ENCODE results near the gene XIRP2. TPM values are rescaled to one million over a fixed set of nuclear protein-coding genes. Genes with fewer than 3 reads are reported as not detected.

The XIRP2 gene
- total and polyA plus RNA-seq, 5 donors from 2014 or later, result 0.15 TPM; not detected in 4

- Mint-ChIP-seq H3K9me3 (peaks cover 0 to 5% (median 0%) of the 10 kb centered on the region in 7 donors), H3K4me3 (no peak overlapping the region), H3K27me3 (peaks cover 26% of the 10 kb centered on the region), H3K4me1 (peaks cover 5 to 18% (median 9%) of the 10 kb centered on the region in 4 donors), H3K27ac (no peak overlapping the region), H3K36me3 (no peaks in the 10 kb centered on the region)
- Histone ChIP-seq H3K4me1 (ENCODE audit: control insufficient read depth, insufficient read depth, low read length, poor library complexity, severe bottlenecking) (peaks cover 11% of the 10 kb centered on the region), H3K36me3 (ENCODE audit: control insufficient read depth, insufficient read depth, low read length) (no peaks in the 10 kb centered on the region), H3K27ac (ENCODE audit: insufficient read depth, low read length, poor library complexity, severe bottlenecking) (no peak overlapping the region), H3K4me3 (ENCODE audit: low read depth, low read length) (no peak overlapping the region), H3K27me3 (ENCODE audit: control insufficient read depth, insufficient read depth, low read length) (peaks cover 13% of the 10 kb centered on the region), H3K9me3 (ENCODE audit: control insufficient read depth in 2 of 2, low read length in 2 of 2) (no peaks in the 10 kb centered on the region)
- no peak for DNase-seq
- no peak for ATAC-seq (ENCODE audit: low read depth in 2 of 2)
Observed at GRCh38 chr2:167297292-167297691, 409.0 kb downstream of the XIRP2 start.

GRCh38 chr2:167298017-167298416 is 409.7 kb downstream of the XIRP2 start:
- no peaks in the 10 kb centered on the region for H3K36me3 ChIP-seq (ENCODE audit: control insufficient read depth, insufficient read depth, low read length)
- peaks cover 0 to 5% (median 0%) of the 10 kb centered on the region in 7 donors for H3K9me3 Mint-ChIP-seq
- H3K27ac Mint-ChIP-seq, result no peak overlapping the region
- no peaks in the 10 kb centered on the region for H3K36me3 Mint-ChIP-seq
- no peak overlapping the region for H3K27ac ChIP-seq (ENCODE audit: insufficient read depth, low read length, poor library complexity, severe bottlenecking)
- H3K4me3 ChIP-seq (ENCODE audit: low read depth, low read length), result no peak overlapping the region
- ATAC-seq (ENCODE audit: low read depth in 2 of 2) (no peak), DNase-seq (no peak)
- H3K27me3 Mint-ChIP-seq, result peaks cover 24% of the 10 kb centered on the region
- H3K4me1 Mint-ChIP-seq, result peaks cover 5 to 17% (median 9%) of the 10 kb centered on the region in 4 donors
- H3K9me3 ChIP-seq (ENCODE audit: control insufficient read depth in 2 of 2, low read length in 2 of 2), result no peaks in the 10 kb centered on the region
- H3K4me3 Mint-ChIP-seq, result no peak overlapping the region
- peaks cover 13% of the 10 kb centered on the region for H3K27me3 ChIP-seq (ENCODE audit: control insufficient read depth, insufficient read depth, low read length)
- H3K4me1 ChIP-seq (ENCODE audit: control insufficient read depth, insufficient read depth, low read length, poor library complexity, severe bottlenecking), result peaks cover 11% of the 10 kb centered on the region
